HCT116 (cell line): ENCODE measurements around the gene KCNK10.

Experiments
- CBX3 ChIP-seq: IDR thresholded peaks from 2 replicates; pipeline ENCODE4 v1.6.1; 2012; ENCODE audit warnings: low read depth
- CEBPB ChIP-seq: IDR thresholded peaks from 2 replicates; pipeline ENCODE4 v1.6.1; 2012; ENCODE audit warnings: low read depth
- EZH2phosphoT487 ChIP-seq: fragments of 200-600 bp; IDR thresholded peaks from 2 replicates; pipeline ENCODE4 v1.6.1; 2018; ENCODE audit warnings: antibody characterized with exemption, borderline replicate concordance
- JUND ChIP-seq: IDR thresholded peaks from 2 replicates; pipeline ENCODE4 v1.6.1; 2012
- POLR2A ChIP-seq: IDR thresholded peaks from 2 replicates; pipeline ENCODE4 v1.7.0; 2011; ENCODE audit warnings: borderline replicate concordance; ENCODE audit not compliant: insufficient read depth, insufficient read length; ENCODE audit errors: extremely low read depth
- SIN3A ChIP-seq: IDR thresholded peaks from 2 replicates; pipeline ENCODE4 v1.6.1; 2012; ENCODE audit warnings: low read depth
- SP1 ChIP-seq: IDR thresholded peaks from 2 replicates; pipeline ENCODE4 v1.6.1; 2012; ENCODE audit warnings: low read depth
- TF ChIP-seq, protein P1 (sequence below), 3 experiments: fragments of 200-600 bp in 1 of 3; sonication (generic) in 1 of 3; IDR thresholded peaks in 2 of 3; conservative IDR thresholded peaks in 1 of 3; 2 replicates each; pipeline ENCODE4 v1.5.1; 2012 to 2017; ENCODE audit warnings: low read depth in 2 of 3, low read length in 2 of 3, antibody characterized with exemption in 1 of 3, borderline replicate concordance in 1 of 3, control low read depth in 1 of 3, mild to moderate bottlenecking in 1 of 3, mixed read lengths in 1 of 3, mixed run types in 1 of 3, moderate library complexity in 1 of 3; ENCODE audit not compliant: insufficient read depth in 1 of 3
- TF ChIP-seq, protein P2 (sequence below): IDR thresholded peaks from 2 replicates; pipeline ENCODE4 v1.6.1; 2011; ENCODE audit warnings: mild to moderate bottlenecking, low read length, moderate library complexity; ENCODE audit not compliant: insufficient replicate concordance; ENCODE audit errors: extremely low read depth
- TF ChIP-seq, protein P3 (sequence below): IDR thresholded peaks from 2 replicates; pipeline ENCODE4 v1.6.1; 2012

DNA sequence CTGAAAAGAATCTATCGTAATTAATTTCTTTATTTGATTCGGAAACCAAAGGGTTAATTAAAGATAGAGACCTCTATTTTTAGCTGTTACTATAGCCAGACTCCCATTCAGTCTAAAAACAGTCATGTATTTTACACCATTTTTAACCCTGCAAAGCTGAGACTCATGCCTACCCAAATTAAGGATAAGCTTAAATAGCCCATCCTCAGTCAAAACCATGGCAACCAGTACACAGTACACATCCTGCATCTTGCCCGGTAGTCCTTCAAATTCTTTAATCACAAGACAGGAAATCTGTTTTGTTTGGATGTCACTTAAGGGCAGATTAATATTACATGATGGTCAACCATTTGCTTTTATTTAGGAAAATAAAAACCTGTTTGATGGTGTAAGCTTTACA is 25.5 kb upstream of the KCNK10 start:
- no peak for TF ChIP-seq EZH2phosphoT487
- TF ChIP-seq CBX3: no peak
- TF ChIP-seq, protein P1, sequence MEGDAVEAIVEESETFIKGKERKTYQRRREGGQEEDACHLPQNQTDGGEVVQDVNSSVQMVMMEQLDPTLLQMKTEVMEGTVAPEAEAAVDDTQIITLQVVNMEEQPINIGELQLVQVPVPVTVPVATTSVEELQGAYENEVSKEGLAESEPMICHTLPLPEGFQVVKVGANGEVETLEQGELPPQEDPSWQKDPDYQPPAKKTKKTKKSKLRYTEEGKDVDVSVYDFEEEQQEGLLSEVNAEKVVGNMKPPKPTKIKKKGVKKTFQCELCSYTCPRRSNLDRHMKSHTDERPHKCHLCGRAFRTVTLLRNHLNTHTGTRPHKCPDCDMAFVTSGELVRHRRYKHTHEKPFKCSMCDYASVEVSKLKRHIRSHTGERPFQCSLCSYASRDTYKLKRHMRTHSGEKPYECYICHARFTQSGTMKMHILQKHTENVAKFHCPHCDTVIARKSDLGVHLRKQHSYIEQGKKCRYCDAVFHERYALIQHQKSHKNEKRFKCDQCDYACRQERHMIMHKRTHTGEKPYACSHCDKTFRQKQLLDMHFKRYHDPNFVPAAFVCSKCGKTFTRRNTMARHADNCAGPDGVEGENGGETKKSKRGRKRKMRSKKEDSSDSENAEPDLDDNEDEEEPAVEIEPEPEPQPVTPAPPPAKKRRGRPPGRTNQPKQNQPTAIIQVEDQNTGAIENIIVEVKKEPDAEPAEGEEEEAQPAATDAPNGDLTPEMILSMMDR (IDR thresholded peaks at IDR 0.05 in 2 of 3, conservative IDR thresholded peaks at IDR 0.05 in 1 of 3; ENCODE audit: borderline replicate concordance in 1 of 3, insufficient read depth in 1 of 3, low read depth in 2 of 3, low read length in 2 of 3): no peak
- no peak for TF ChIP-seq POLR2A
- TF ChIP-seq, protein P2, sequence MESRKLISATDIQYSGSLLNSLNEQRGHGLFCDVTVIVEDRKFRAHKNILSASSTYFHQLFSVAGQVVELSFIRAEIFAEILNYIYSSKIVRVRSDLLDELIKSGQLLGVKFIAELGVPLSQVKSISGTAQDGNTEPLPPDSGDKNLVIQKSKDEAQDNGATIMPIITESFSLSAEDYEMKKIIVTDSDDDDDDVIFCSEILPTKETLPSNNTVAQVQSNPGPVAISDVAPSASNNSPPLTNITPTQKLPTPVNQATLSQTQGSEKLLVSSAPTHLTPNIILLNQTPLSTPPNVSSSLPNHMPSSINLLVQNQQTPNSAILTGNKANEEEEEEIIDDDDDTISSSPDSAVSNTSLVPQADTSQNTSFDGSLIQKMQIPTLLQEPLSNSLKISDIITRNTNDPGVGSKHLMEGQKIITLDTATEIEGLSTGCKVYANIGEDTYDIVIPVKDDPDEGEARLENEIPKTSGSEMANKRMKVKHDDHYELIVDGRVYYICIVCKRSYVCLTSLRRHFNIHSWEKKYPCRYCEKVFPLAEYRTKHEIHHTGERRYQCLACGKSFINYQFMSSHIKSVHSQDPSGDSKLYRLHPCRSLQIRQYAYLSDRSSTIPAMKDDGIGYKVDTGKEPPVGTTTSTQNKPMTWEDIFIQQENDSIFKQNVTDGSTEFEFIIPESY: no peak
- TF ChIP-seq JUND: no peak
- TF ChIP-seq SIN3A: no peak
- TF ChIP-seq SP1: no peak
- TF ChIP-seq, protein P3, sequence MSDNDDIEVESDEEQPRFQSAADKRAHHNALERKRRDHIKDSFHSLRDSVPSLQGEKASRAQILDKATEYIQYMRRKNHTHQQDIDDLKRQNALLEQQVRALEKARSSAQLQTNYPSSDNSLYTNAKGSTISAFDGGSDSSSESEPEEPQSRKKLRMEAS: no peak
- TF ChIP-seq CEBPB: no peak
